Mucosa of rectum (tissue), 2 donors: ENCODE results near the gene ERCC1.

Experiments
- H3K27ac ChIP-seq, 2 donors: one replicate each; pipeline ENCODE4 v1.7.0; 2013; ENCODE audit warnings: inconsistent platforms in 2 of 2, low read depth in 2 of 2, low read length in 2 of 2
- H3K27me3 ChIP-seq, 2 donors: one replicate each; pipeline ENCODE4 v1.7.0; 2013; ENCODE audit warnings: low read length in 2 of 2; ENCODE audit not compliant: control insufficient read depth in 2 of 2, insufficient read depth in 2 of 2
- H3K36me3 ChIP-seq, 2 donors: one replicate each; pipeline ENCODE4 v1.7.0; 2013; ENCODE audit warnings: low read length in 2 of 2; ENCODE audit not compliant: control insufficient read depth in 2 of 2, insufficient read depth in 2 of 2
- H3K4me1 ChIP-seq, 2 donors: one replicate each; pipeline ENCODE4 v1.7.0; 2013; ENCODE audit warnings: low read length in 2 of 2, mild to moderate bottlenecking in 1 of 2; ENCODE audit not compliant: control insufficient read depth in 2 of 2, insufficient read depth in 2 of 2
- H3K4me3 ChIP-seq, 2 donors: one replicate each; pipeline ENCODE4 v1.7.0; 2013; ENCODE audit warnings: low read length in 2 of 2
- H3K9ac ChIP-seq, 2 donors: one replicate each; pipeline ENCODE4 v1.7.0; 2013; ENCODE audit warnings: low read length in 2 of 2, low read depth in 1 of 2, mild to moderate bottlenecking in 1 of 2
- H3K9me3 ChIP-seq, 2 donors: one replicate each; pipeline ENCODE4 v1.7.0; 2013; ENCODE audit warnings: low read length in 2 of 2; ENCODE audit not compliant: control insufficient read depth in 2 of 2
- donor health status: healthy.
- donor health status: Normal muscosa, but diverticular disease.

ERCC1 gene

DNA sequence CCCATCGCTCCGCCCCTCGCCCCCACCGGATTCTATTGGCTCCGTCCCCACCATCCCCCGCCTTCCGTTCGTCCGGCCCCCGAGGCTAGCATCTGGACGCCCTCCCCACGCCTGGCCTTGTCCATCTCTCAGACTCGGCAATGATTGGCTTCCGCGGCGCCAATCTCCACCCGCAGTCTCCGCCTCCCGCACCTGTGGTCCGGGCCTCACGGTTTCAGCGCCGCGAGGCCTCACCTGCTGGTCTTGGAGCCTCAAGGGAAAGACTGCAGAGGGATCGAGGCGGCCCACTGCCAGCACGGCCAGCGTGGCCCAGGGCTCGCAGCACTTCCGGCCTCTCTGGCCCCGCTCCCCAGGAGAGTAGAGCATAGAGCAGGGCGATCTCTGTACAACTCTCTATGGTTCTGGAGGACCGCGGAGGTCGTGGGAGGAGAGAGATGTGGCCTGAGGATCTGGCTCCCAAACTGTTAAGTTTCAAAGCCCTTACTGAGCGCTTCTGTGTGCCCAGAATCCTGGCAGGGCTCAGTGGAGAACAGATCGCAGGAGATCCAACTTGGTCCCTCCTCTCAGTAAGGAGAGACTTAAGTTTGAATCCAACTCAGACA lies at the start of gene ERCC1:
ERCC1 (minus strand) TSS at position 329 of the 602 bp plus-strand sequence. CDS start 543 bp downstream, outside the sequence.
- Histone ChIP-seq H3K9ac (peak within 1 kb of the TSS; percentile 80 to 94), H3K27me3 (peaks cover 0 to 4% of the 10 kb centered on the region in 2 donors), H3K36me3 (peaks cover 0 to 13% of the 10 kb centered on the region in 2 donors), H3K9me3 (no peaks in the 10 kb centered on the region), H3K4me1 (peaks cover 22 to 23% of the 10 kb centered on the region in 2 donors), H3K27ac (peak within 1 kb of the TSS; percentile 85 to 94), H3K4me3 (peak within 1 kb of the TSS; percentile 76 to 85)

DNA sequence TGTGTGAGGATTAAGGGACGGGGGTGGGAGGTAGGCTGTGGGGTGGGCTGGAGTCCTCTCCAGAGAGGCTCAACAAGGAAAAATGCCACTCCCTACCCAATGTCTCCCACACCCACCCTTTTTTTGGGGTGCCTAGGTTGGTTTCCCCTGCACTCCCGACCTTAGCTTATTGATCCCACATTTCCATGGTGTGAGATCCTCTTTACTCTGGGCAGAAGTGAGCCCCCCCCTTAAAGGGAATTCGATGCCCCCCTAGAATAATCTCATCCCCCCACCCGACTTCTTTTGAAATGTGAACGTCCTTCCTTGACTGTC lies 49.6 kb upstream of the ERCC1 start:
- H3K36me3 ChIP-seq, result no peaks in the 10 kb centered on the region
- peaks cover 12 to 16% of the 10 kb centered on the region in 2 donors for H3K27me3 ChIP-seq
- H3K4me3 ChIP-seq, result no peak overlapping the region
- no peak overlapping the region for H3K9ac ChIP-seq
- peaks cover 25 to 33% of the 10 kb centered on the region in 2 donors for H3K4me1 ChIP-seq
- no peaks in the 10 kb centered on the region for H3K9me3 ChIP-seq
- no peak overlapping the region for H3K27ac ChIP-seq

DNA sequence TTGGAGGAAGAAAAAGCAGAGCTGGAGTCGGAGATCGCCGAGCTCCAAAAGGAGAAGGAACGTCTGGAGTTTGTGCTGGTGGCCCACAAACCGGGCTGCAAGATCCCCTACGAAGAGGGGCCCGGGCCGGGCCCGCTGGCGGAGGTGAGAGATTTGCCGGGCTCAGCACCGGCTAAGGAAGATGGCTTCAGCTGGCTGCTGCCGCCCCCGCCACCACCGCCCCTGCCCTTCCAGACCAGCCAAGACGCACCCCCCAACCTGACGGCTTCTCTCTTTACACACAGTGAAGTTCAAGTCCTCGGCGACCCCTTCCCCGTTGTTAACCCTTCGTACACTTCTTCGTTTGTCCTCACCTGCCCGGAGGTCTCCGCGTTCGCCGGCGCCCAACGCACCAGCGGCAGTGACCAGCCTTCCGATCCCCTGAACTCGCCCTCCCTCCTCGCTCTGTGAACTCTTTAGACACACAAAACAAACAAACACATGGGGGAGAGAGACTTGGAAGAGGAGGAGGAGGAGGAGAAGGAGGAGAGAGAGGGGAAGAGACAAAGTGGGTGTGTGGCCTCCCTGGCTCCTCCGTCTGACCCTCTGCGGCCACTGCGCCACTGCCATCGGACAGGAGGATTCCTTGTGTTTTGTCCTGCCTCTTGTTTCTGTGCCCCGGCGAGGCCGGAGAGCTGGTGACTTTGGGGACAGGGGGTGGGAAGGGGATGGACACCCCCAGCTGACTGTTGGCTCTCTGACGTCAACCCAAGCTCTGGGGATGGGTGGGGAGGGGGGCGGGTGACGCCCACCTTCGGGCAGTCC lies 49.0 kb upstream of the ERCC1 start:
- H3K4me3 ChIP-seq, result peak overlapping the region in 1 of 2 donors; percentile 13
- H3K27ac ChIP-seq, result no peak overlapping the region
- no peaks in the 10 kb centered on the region for H3K9me3 ChIP-seq
- peaks cover 23 to 33% of the 10 kb centered on the region in 2 donors for H3K4me1 ChIP-seq
- peaks cover 12 to 16% of the 10 kb centered on the region in 2 donors for H3K27me3 ChIP-seq
- no peaks in the 10 kb centered on the region for H3K36me3 ChIP-seq
- H3K9ac ChIP-seq, result no peak overlapping the region

DNA sequence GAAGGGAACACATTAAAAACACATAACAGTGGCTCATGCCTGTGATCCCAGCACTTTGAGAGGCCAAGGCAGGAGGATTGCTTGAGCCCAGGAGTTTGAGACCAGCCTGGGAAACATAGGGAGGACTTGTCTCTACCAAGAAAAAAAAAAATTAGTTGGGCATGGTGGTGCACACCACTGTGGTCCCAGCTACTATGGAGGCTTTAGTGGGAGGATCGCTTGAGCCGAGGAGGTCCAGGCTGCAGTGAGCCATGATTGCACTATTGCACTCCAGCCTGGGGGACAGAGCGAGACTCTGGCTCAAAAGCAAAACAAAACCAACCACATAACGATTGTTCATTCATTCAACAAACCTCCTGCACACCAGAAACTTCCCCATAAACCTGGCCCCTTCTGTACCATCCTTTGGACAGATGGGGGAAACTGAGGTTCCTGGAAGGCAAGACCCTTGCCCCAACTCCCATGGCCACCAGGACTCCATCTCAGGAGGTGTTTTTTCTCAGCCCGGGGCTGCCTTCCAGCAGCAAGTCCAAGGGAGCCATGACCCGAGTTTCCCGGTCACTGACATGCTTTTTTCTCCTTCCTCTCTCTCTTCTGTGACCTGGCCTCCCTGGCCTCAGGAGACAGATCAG lies 48.3 kb upstream of the ERCC1 start:
- Histone ChIP-seq H3K4me3 (no peak overlapping the region), H3K27me3 (peaks cover 12 to 16% of the 10 kb centered on the region in 2 donors), H3K27ac (no peak overlapping the region), H3K9ac (peak overlapping the region in 1 of 2 donors; percentile 3), H3K36me3 (no peaks in the 10 kb centered on the region), H3K9me3 (no peaks in the 10 kb centered on the region), H3K4me1 (peaks cover 26 to 36% of the 10 kb centered on the region in 2 donors)

GRCh38 chr19:45471111-45471930 lies 47.6 kb upstream of the ERCC1 start:
- no peak overlapping the region for H3K27ac ChIP-seq
- peaks cover 28 to 38% of the 10 kb centered on the region in 2 donors for H3K4me1 ChIP-seq
- no peak overlapping the region for H3K4me3 ChIP-seq
- no peak overlapping the region for H3K9ac ChIP-seq
- H3K27me3 ChIP-seq, result peaks cover 12 to 15% of the 10 kb centered on the region in 2 donors
- no peaks in the 10 kb centered on the region for H3K36me3 ChIP-seq
- no peaks in the 10 kb centered on the region for H3K9me3 ChIP-seq

DNA sequence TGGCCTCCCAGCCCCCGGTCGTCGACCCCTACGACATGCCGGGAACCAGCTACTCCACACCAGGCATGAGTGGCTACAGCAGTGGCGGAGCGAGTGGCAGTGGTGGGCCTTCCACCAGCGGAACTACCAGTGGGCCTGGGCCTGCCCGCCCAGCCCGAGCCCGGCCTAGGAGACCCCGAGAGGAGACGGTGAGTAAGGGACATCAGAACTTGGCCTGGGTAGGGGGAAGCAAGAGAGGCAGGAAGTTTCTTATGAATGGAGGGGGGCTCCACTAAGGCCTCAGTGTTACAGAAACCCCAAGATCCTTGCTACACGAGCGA lies 47.0 kb upstream of the ERCC1 start:
- Histone ChIP-seq H3K9ac (no peak overlapping the region), H3K4me3 (no peak overlapping the region), H3K27ac (no peak overlapping the region), H3K9me3 (no peaks in the 10 kb centered on the region), H3K36me3 (no peaks in the 10 kb centered on the region), H3K4me1 (peaks cover 28 to 38% of the 10 kb centered on the region in 2 donors), H3K27me3 (peaks cover 12 to 14% of the 10 kb centered on the region in 2 donors)

- Histone ChIP-seq H3K4me1 (peaks cover 28 to 36% of the 10 kb centered on the region in 2 donors), H3K36me3 (no peaks in the 10 kb centered on the region), H3K4me3 (peak overlapping the region; percentile 99), H3K27me3 (peaks cover 12 to 14% of the 10 kb centered on the region in 2 donors), H3K9ac (peak overlapping the region; percentile 84 to 99), H3K27ac (peak overlapping the region; percentile 95 to 99), H3K9me3 (no peaks in the 10 kb centered on the region)
Measured at GRCh38 chr19:45469945-45470761, 46.4 kb upstream of the ERCC1 start.

DNA sequence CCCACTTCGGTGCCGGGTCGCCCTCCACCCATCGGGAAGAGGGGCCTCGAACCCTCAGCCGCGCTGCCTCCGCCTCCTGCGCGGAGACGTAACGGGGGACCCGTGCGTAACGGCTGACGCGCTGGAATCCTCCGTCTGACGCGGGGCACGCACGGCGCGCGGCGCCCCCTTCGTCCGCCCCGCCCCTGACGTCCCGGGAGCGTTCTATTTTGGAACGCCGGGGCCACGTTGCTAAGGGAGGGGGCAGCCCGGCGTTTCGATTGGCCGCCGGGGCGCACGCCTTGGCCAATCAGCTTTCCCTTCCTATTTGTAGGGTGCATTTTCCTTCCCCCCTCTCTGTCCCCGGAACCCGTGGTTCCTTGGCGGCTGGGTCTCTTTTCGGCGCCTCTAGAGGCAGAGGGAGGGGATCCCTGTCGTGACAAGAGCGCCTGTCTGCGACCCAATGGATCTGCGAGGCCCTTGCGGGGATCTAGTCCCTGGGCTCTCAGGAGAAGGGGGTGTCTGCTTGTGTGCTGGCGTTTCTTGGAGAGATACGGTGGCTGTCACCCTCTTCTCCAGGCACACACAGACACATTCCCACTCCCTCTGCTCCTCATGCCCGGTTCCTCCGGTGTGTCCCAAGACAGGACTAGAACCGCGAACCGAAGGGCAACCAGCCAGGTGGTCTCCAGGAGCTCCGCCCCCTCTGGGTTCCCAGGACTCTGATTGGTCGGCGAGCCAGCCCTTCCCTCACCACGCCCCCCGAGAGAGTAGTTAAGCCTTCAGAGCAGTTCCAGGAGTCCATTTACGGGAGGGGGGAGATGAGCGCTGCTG lies 45.6 kb upstream of the ERCC1 start:
- peaks cover 6 to 14% of the 10 kb centered on the region in 2 donors for H3K27me3 ChIP-seq
- H3K27ac ChIP-seq, result peak overlapping the region; percentile 95 to 99
- H3K9ac ChIP-seq, result peak overlapping the region; percentile 84 to 99
- peaks cover 28 to 31% of the 10 kb centered on the region in 2 donors for H3K4me1 ChIP-seq
- H3K9me3 ChIP-seq, result no peaks in the 10 kb centered on the region
- peak overlapping the region; percentile 99 for H3K4me3 ChIP-seq
- no peaks in the 10 kb centered on the region for H3K36me3 ChIP-seq

DNA sequence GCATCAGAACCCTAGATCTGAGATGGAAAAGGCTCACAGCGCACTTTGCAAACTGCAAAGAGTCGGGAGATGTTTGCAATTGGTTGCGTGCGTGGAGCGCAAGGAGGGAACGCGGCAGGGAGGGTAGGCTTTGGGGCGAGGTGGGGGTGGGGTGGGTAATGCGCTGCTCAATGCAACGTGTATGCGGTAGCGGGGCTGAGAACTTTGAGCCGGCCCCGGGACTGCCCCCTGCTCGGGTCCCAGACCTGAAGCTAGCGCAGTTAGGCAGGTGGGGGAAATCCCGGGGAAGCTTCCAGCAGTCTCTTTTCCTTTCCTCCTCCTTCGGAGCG lies 45.0 kb upstream of the ERCC1 start:
- no peaks in the 10 kb centered on the region for H3K9me3 ChIP-seq
- H3K4me3 ChIP-seq, result peak overlapping the region; percentile 99
- H3K27me3 ChIP-seq, result peaks cover 4 to 14% of the 10 kb centered on the region in 2 donors
- H3K9ac ChIP-seq, result peak overlapping the region; percentile 84 to 99
- peak overlapping the region; percentile 95 to 99 for H3K27ac ChIP-seq
- no peaks in the 10 kb centered on the region for H3K36me3 ChIP-seq
- peaks cover 28 to 31% of the 10 kb centered on the region in 2 donors for H3K4me1 ChIP-seq
